HEK293 (cell line): ENCODE data around the gene CNPY1.

Experiments
- BCL11B ChIP-seq: fragments of 450-650 bp; formaldehyde crosslinking; IDR thresholded peaks from 2 replicates; pipeline ENCODE4 v1.5.1; 2016; ENCODE audit warnings: low read depth, missing biosample characterization, missing genetic modification characterization
- CTCF ChIP-seq: fragments of 450-650 bp; formaldehyde crosslinking; IDR thresholded peaks from 2 replicates; pipeline ENCODE4 v1.5.1; 2016; ENCODE audit warnings: missing biosample characterization, missing genetic modification characterization
- ZBTB10 ChIP-seq: fragments of 450-650 bp; formaldehyde crosslinking; IDR thresholded peaks from 2 replicates; pipeline ENCODE4 v1.5.1; 2016; ENCODE audit warnings: missing biosample characterization, missing genetic modification characterization
- ZNF148 ChIP-seq: fragments of 450-650 bp; formaldehyde crosslinking; IDR thresholded peaks from 2 replicates; pipeline ENCODE4 v1.5.0; 2017; ENCODE audit warnings: missing biosample characterization, missing genetic modification characterization, borderline replicate concordance
- ZNF19 ChIP-seq: fragments of 450-650 bp; formaldehyde crosslinking; IDR thresholded peaks from 2 replicates; pipeline ENCODE4; 2016; ENCODE audit warnings: missing biosample characterization, missing genetic modification characterization, low read depth
- ZNF292 ChIP-seq: fragments of 450-650 bp; formaldehyde crosslinking; IDR thresholded peaks from 2 replicates; pipeline ENCODE4 v1.5.1; 2016; ENCODE audit warnings: low read depth, missing biosample characterization, missing genetic modification characterization, borderline replicate concordance
- ZNF580 ChIP-seq: fragments of 450-650 bp; formaldehyde crosslinking; IDR thresholded peaks from 2 replicates; pipeline ENCODE4 v1.5.1; 2016; ENCODE audit warnings: missing biosample characterization, missing genetic modification characterization
- ZNF677 ChIP-seq: fragments of 450-650 bp; IDR thresholded peaks from 2 replicates; pipeline ENCODE4 v1.5.0; 2018; ENCODE audit warnings: missing biosample characterization, mild to moderate bottlenecking, missing genetic modification characterization, moderate library complexity

- TF ChIP-seq CTCF (tag by site-specific recombination) (no peak), BCL11B (tag by site-specific recombination) (no peak), ZNF19 (tag by site-specific recombination) (no peak), ZNF580 (tag by site-specific recombination) (no peak), ZBTB10 (tag by site-specific recombination) (no peak), ZNF292 (tag by site-specific recombination) (no peak), ZNF148 (tag by site-specific recombination) (no peak), ZNF677 (tag by site-specific recombination) (no peak)
These were observed 61.6 kb downstream of the CNPY1 start for GRCh38 chr7:155484483-155485399.
